Measurements from ENCODE around the gene TK2. TPM values are rescaled to one million over a fixed set of nuclear protein-coding genes. Genes with fewer than 3 reads are reported as not detected.

Gene TK2
- total RNA-seq, 1 donor from 2014 or later = 16.1 TPM

- no peaks in the 10 kb centered on the region for H3K27me3 Mint-ChIP-seq
- peak overlapping the region; percentile 63 for H3K27ac Mint-ChIP-seq
- no peak overlapping the region for H3K4me3 Mint-ChIP-seq (ENCODE audit: low read depth)
- peaks cover 12% of the 10 kb centered on the region for H3K36me3 Mint-ChIP-seq (ENCODE audit: insufficient read depth)
- TF ChIP-seq CTCF (IDR thresholded peaks at IDR 0.05; ENCODE audit: unreplicated experiment) = no peak
- H3K9me3 Mint-ChIP-seq (ENCODE audit: low read depth) = no peaks in the 10 kb centered on the region
- DNase-seq (ENCODE audit: low spot score, unreplicated experiment) = no peak
- peaks cover 11% of the 10 kb centered on the region for H3K4me1 Mint-ChIP-seq (ENCODE audit: low read depth)
Observed at GRCh38 chr16:66560107-66560506, 10.2 kb upstream of the TK2 start.

GRCh38 chr16:66554495-66554894 is 4.6 kb upstream of the TK2 start:
- Mint-ChIP-seq H3K4me3 (ENCODE audit: low read depth) (no peak overlapping the region), H3K9me3 (ENCODE audit: low read depth) (no peaks in the 10 kb centered on the region)
- TF ChIP-seq CTCF (IDR thresholded peaks at IDR 0.05; ENCODE audit: unreplicated experiment) = no peak

GRCh38 chr16:66554021-66554420 is 4.1 kb upstream of the TK2 start:
- TF ChIP-seq CTCF (IDR thresholded peaks at IDR 0.05; ENCODE audit: unreplicated experiment) = no peak
- Mint-ChIP-seq H3K9me3 (ENCODE audit: low read depth) (no peaks in the 10 kb centered on the region), H3K4me3 (ENCODE audit: low read depth) (no peak overlapping the region), H3K4me1 (ENCODE audit: low read depth) (peaks cover 16% of the 10 kb centered on the region), H3K27ac (no peak overlapping the region), H3K27me3 (no peaks in the 10 kb centered on the region), H3K36me3 (ENCODE audit: insufficient read depth) (peaks cover 10% of the 10 kb centered on the region)
- no peak for DNase-seq (ENCODE audit: low spot score, unreplicated experiment)

More at GRCh38 chr16:66554495-66554894, 4.6 kb upstream of the TK2 start:
- Mint-ChIP-seq H3K4me1 (ENCODE audit: low read depth) (peaks cover 14% of the 10 kb centered on the region), H3K36me3 (ENCODE audit: insufficient read depth) (peaks cover 10% of the 10 kb centered on the region), H3K27ac (no peak overlapping the region), H3K27me3 (no peaks in the 10 kb centered on the region)
- DNase-seq (ENCODE audit: low spot score, unreplicated experiment) = no peak

- Mint-ChIP-seq H3K27ac (peak overlapping the region; percentile 62), H3K9me3 (ENCODE audit: low read depth) (no peaks in the 10 kb centered on the region), H3K27me3 (no peaks in the 10 kb centered on the region)
Observed at GRCh38 chr16:66553223-66553622, 3.3 kb upstream of the TK2 start.

GRCh38 chr16:66552286-66553177 is 2.6 kb upstream of the TK2 start, which contains the start of gene CKLF:
TSS of gene CKLF (plus strand) at chr16:66552576. CDS start at chr16:66552716, 140 bp downstream.
- no peak for TF ChIP-seq CTCF (IDR thresholded peaks at IDR 0.05; ENCODE audit: unreplicated experiment)
- Mint-ChIP-seq H3K4me1 (ENCODE audit: low read depth) (peaks cover 23% of the 10 kb centered on the region), H3K27ac (peak within 1 kb of the TSS; percentile 94), H3K4me3 (ENCODE audit: low read depth) (peak within 1 kb of the TSS; percentile 79), H3K36me3 (ENCODE audit: insufficient read depth) (peaks cover 10% of the 10 kb centered on the region), H3K9me3 (ENCODE audit: low read depth) (no peaks in the 10 kb centered on the region), H3K27me3 (no peaks in the 10 kb centered on the region)
- peak; percentile 85 for DNase-seq (ENCODE audit: low spot score, unreplicated experiment)

More at GRCh38 chr16:66553223-66553622, 3.3 kb upstream of the TK2 start:
- peak overlapping the region; percentile 79 for H3K4me3 Mint-ChIP-seq (ENCODE audit: low read depth)
- peaks cover 8% of the 10 kb centered on the region for H3K36me3 Mint-ChIP-seq (ENCODE audit: insufficient read depth)
- TF ChIP-seq CTCF (IDR thresholded peaks at IDR 0.05; ENCODE audit: unreplicated experiment) = no peak
- peaks cover 22% of the 10 kb centered on the region for H3K4me1 Mint-ChIP-seq (ENCODE audit: low read depth)
- no peak for DNase-seq (ENCODE audit: low spot score, unreplicated experiment)
